Neuronal stem cell (in vitro differentiated cells): ENCODE measurements around the gene MDM1.

Experiments
- DNase-seq: peaks from one replicate; pipeline ENCODE4 v3.0.0-alpha.2; 2013; ENCODE audit warnings: low spot score
- H2AFZ ChIP-seq: one replicate; pipeline ENCODE4 v1.6.1; 2013; ENCODE audit warnings: mild to moderate bottlenecking, low read length, inconsistent platforms
- H2AK5ac ChIP-seq: 2 replicates; pipeline ENCODE4 v1.6.1; 2013; ENCODE audit warnings: low read depth, mild to moderate bottlenecking, inconsistent platforms, low read length, moderate library complexity, mixed read lengths
- H2BK120ac ChIP-seq: 2 replicates; pipeline ENCODE4 v1.6.1; 2013; ENCODE audit warnings: low read depth, mild to moderate bottlenecking, inconsistent platforms, low read length, moderate library complexity, mixed read lengths
- H2BK12ac ChIP-seq: one replicate; pipeline ENCODE4 v1.6.1; 2013; ENCODE audit warnings: low read length, inconsistent platforms
- H2BK15ac ChIP-seq: 2 replicates; pipeline ENCODE4 v1.6.1; 2013; ENCODE audit warnings: mild to moderate bottlenecking, low read length, inconsistent platforms, mixed read lengths
- H2BK5ac ChIP-seq: one replicate; pipeline ENCODE4 v1.6.1; 2013; ENCODE audit warnings: inconsistent platforms, mild to moderate bottlenecking, low read length, moderate library complexity
- H3K14ac ChIP-seq: one replicate; pipeline ENCODE4 v1.6.1; 2013; ENCODE audit warnings: low read length, inconsistent platforms
- H3K18ac ChIP-seq: 2 replicates; pipeline ENCODE4 v1.6.1; 2013; ENCODE audit warnings: low read length, inconsistent platforms
- H3K23ac ChIP-seq: 2 replicates; pipeline ENCODE4 v1.6.1; 2013; ENCODE audit warnings: low read depth, mild to moderate bottlenecking, mixed read lengths, low read length, inconsistent platforms; ENCODE audit not compliant: poor library complexity
- H3K27ac ChIP-seq: replicated peaks from 3 replicates; pipeline ENCODE4 v1.5.1; 2013; ENCODE audit warnings: low read length, inconsistent platforms
- H3K27me3 ChIP-seq, 3 experiments: 2 replicates each; pipeline ENCODE4 v1.6.1; 2013; ENCODE audit warnings: low read length in 3 of 3, mild to moderate bottlenecking in 2 of 3, inconsistent platforms in 1 of 3, low read depth in 1 of 3, mixed read lengths in 1 of 3, moderate library complexity in 1 of 3; ENCODE audit not compliant: control insufficient read depth in 3 of 3, insufficient read depth in 3 of 3
- H3K36me3 ChIP-seq, 2 donors: replicated peaks in 1 of 2; 2 replicates each; pipeline ENCODE4 v1.6.1; 2013; ENCODE audit warnings: low read length in 2 of 2; ENCODE audit not compliant: control insufficient read depth in 2 of 2, insufficient read depth in 2 of 2
- H3K4ac ChIP-seq: 2 replicates; pipeline ENCODE4 v1.6.1; 2013; ENCODE audit warnings: inconsistent platforms, mild to moderate bottlenecking, low read length, moderate library complexity
- H3K4me1 ChIP-seq, 2 donors: 1 replicate in 1 of 2; 2 replicates in 1 of 2; pipeline ENCODE4 v1.6.1; 2013; ENCODE audit warnings: low read length in 2 of 2, low read depth in 1 of 2; ENCODE audit not compliant: control insufficient read depth in 2 of 2, insufficient read depth in 1 of 2
- H3K4me2 ChIP-seq: one replicate; pipeline ENCODE4 v1.6.1; 2013; ENCODE audit warnings: mild to moderate bottlenecking, low read length, inconsistent platforms; ENCODE audit not compliant: insufficient read depth, poor library complexity, severe bottlenecking
- H3K4me3 ChIP-seq, 2 donors: 2 replicates each; pipeline ENCODE4 v1.5.1; 2013; ENCODE audit warnings: low read length in 2 of 2, mild to moderate bottlenecking in 2 of 2, inconsistent platforms in 1 of 2, moderate library complexity in 1 of 2
- H3K79me1 ChIP-seq: one replicate; pipeline ENCODE4 v1.6.1; 2013; ENCODE audit warnings: low read depth, mild to moderate bottlenecking, inconsistent platforms, low read length, moderate library complexity
- H3K9ac ChIP-seq: one replicate; pipeline ENCODE4 v1.6.1; 2013; ENCODE audit warnings: mild to moderate bottlenecking, low read depth, low read length, inconsistent platforms; ENCODE audit not compliant: poor library complexity
- H3K9me3 ChIP-seq, 2 donors: replicated peaks in 1 of 2; 2 replicates each; pipeline versions ENCODE3 to v1.6.1; 2013; ENCODE audit warnings: low read length in 2 of 2, mild to moderate bottlenecking in 2 of 2, inconsistent platforms in 1 of 2, low read depth in 1 of 2, mixed read lengths in 1 of 2, moderate library complexity in 1 of 2; ENCODE audit not compliant: control insufficient read depth in 2 of 2, insufficient read depth in 1 of 2
- H4K8ac ChIP-seq: one replicate; pipeline ENCODE4 v1.6.1; 2013; ENCODE audit warnings: low read depth, mild to moderate bottlenecking, inconsistent platforms, low read length, moderate library complexity
- H4K91ac ChIP-seq: one replicate; pipeline ENCODE4 v1.6.1; 2013; ENCODE audit warnings: low read length, low read depth, mild to moderate bottlenecking, inconsistent platforms; ENCODE audit not compliant: poor library complexity
- WGBS, 2 donors: extraction: QIAGEN DNeasy Blood & Tissue Kit; methylation state at CpG; one replicate each; pipeline ENCODE4 v1.1.7; 2013; ENCODE audit warnings: missing lambda C conversion rate in 2 of 2, mixed read lengths in 1 of 2; ENCODE audit not compliant: insufficient read length in 2 of 2, insufficient replicate concordance in 1 of 2; ENCODE audit errors: extremely low coverage in 2 of 2; 5-methylcytosine and 5-hydroxymethylcytosine counted together

The MDM1 gene

GRCh38 chr12:68335462-68335861 is 3.3 kb upstream of the MDM1 start:
- Histone ChIP-seq H3K4me1 (peaks cover 2 to 5% of the 10 kb centered on the region in 2 donors), H3K9ac (no peak overlapping the region), H3K36me3 (peaks cover 0 to 4% of the 10 kb centered on the region in 2 donors), H3K4ac (no peak overlapping the region), H2BK120ac (no peak overlapping the region), H3K18ac (no peak overlapping the region), H3K4me3 (no peak overlapping the region), H3K23ac (no peak overlapping the region), H4K8ac (no peak overlapping the region), H3K27ac (no peak overlapping the region), H3K14ac (no peak overlapping the region), H3K4me2 (no peak overlapping the region), H3K27me3 (no peaks in the 10 kb centered on the region), H4K91ac (no peak overlapping the region), H2BK15ac (no peak overlapping the region), H2BK5ac (no peak overlapping the region), H3K79me1 (no peaks in the 10 kb centered on the region), H2AFZ (peak overlapping the region; percentile 64), H3K9me3 (no peaks in the 10 kb centered on the region), H2AK5ac (no peak overlapping the region), H2BK12ac (no peak overlapping the region)
- DNase-seq: no peak
- WGBS, 2 donors: no CpG with 5 or more reads among the region's 3 CpGs

- DNase-seq: no peak
- H3K18ac ChIP-seq: no peak overlapping the region
- no peak overlapping the region for H3K4ac ChIP-seq
- H3K27me3 ChIP-seq: no peaks in the 10 kb centered on the region
- no peak overlapping the region for H3K14ac ChIP-seq
- no peak overlapping the region for H4K8ac ChIP-seq
- no peaks in the 10 kb centered on the region for H3K9me3 ChIP-seq
- H3K79me1 ChIP-seq: no peaks in the 10 kb centered on the region
- H3K27ac ChIP-seq: no peak overlapping the region
- no peak overlapping the region for H3K4me2 ChIP-seq
- H3K4me1 ChIP-seq: peaks cover 2 to 5% of the 10 kb centered on the region in 2 donors
- peaks cover 0 to 10% of the 10 kb centered on the region in 2 donors for H3K36me3 ChIP-seq
- peak overlapping the region; percentile 64 for H2AFZ ChIP-seq
- no peak overlapping the region for H4K91ac ChIP-seq
- no peak overlapping the region for H3K4me3 ChIP-seq
- no peak overlapping the region for H2BK12ac ChIP-seq
- no CpG with 5 or more reads among the region's 4 CpGs for WGBS, 2 donors
- H3K23ac ChIP-seq: no peak overlapping the region
- H2AK5ac ChIP-seq: no peak overlapping the region
- no peak overlapping the region for H2BK15ac ChIP-seq
- H3K9ac ChIP-seq: no peak overlapping the region
- no peak overlapping the region for H2BK5ac ChIP-seq
- no peak overlapping the region for H2BK120ac ChIP-seq
Measured at GRCh38 chr12:68334132-68334531, 2.0 kb upstream of the MDM1 start.

- no peak overlapping the region for H3K23ac ChIP-seq
- 100% methylated on average over 2 of the region's 18 CpGs; no CpG with 5 or more reads in 1 of the 2 donors for WGBS, 2 donors
- H3K4me1 ChIP-seq: peaks cover 4 to 5% of the 10 kb centered on the region in 2 donors
- H3K9me3 ChIP-seq: no peaks in the 10 kb centered on the region
- H3K79me1 ChIP-seq: no peaks in the 10 kb centered on the region
- peak overlapping the region; percentile 51 for H3K4me2 ChIP-seq
- no peak overlapping the region for H2BK5ac ChIP-seq
- no peak overlapping the region for H2AK5ac ChIP-seq
- no peak overlapping the region for H2BK15ac ChIP-seq
- peaks cover 0 to 15% of the 10 kb centered on the region in 2 donors for H3K36me3 ChIP-seq
- H3K27me3 ChIP-seq: no peaks in the 10 kb centered on the region
- no peak overlapping the region for H4K91ac ChIP-seq
- H3K27ac ChIP-seq: no peak overlapping the region
- no peak overlapping the region for H3K9ac ChIP-seq
- no peak overlapping the region for H2BK120ac ChIP-seq
- H3K4me3 ChIP-seq: peak overlapping the region; percentile 66 to 79
- H3K18ac ChIP-seq: peak overlapping the region; percentile 88
- DNase-seq: no peak
- H4K8ac ChIP-seq: no peak overlapping the region
- H2AFZ ChIP-seq: peak overlapping the region; percentile 96
- H2BK12ac ChIP-seq: no peak overlapping the region
- H3K4ac ChIP-seq: no peak overlapping the region
- H3K14ac ChIP-seq: no peak overlapping the region
Measured at GRCh38 chr12:68332728-68333630, 817 bp upstream of the MDM1 start.

GRCh38 chr12:68331500-68331868 is 678 bp downstream of the MDM1 start:
- no peak overlapping the region for H3K14ac ChIP-seq
- H3K27me3 ChIP-seq: no peaks in the 10 kb centered on the region
- no peak overlapping the region for H4K91ac ChIP-seq
- H2AFZ ChIP-seq: peak overlapping the region; percentile 96
- no peak overlapping the region for H4K8ac ChIP-seq
- no CpG with 5 or more reads among the region's 9 CpGs for WGBS, 2 donors
- H3K27ac ChIP-seq: peak overlapping the region; percentile 54
- no peak overlapping the region for H3K9ac ChIP-seq
- H3K23ac ChIP-seq: no peak overlapping the region
- H3K4me2 ChIP-seq: peak overlapping the region; percentile 78
- H3K18ac ChIP-seq: no peak overlapping the region
- no peaks in the 10 kb centered on the region for H3K79me1 ChIP-seq
- no peaks in the 10 kb centered on the region for H3K9me3 ChIP-seq
- H3K4me1 ChIP-seq: peaks cover 5 to 9% of the 10 kb centered on the region in 2 donors
- peak overlapping the region; percentile 66 to 88 for H3K4me3 ChIP-seq
- H2BK5ac ChIP-seq: no peak overlapping the region
- H2BK120ac ChIP-seq: no peak overlapping the region
- no peak for DNase-seq
- no peak overlapping the region for H2AK5ac ChIP-seq
- no peak overlapping the region for H2BK15ac ChIP-seq
- H2BK12ac ChIP-seq: no peak overlapping the region
- no peak overlapping the region for H3K4ac ChIP-seq
- H3K36me3 ChIP-seq: peaks cover 0 to 28% of the 10 kb centered on the region in 2 donors
